Measurements from ENCODE around the gene ZNF827. TPM values are rescaled to one million over a fixed set of nuclear protein-coding genes. Genes with fewer than 3 reads are reported as not detected.

Gene ZNF827
- total RNA-seq, 1 experiment from 2014 or later: 19.1 TPM

DNA sequence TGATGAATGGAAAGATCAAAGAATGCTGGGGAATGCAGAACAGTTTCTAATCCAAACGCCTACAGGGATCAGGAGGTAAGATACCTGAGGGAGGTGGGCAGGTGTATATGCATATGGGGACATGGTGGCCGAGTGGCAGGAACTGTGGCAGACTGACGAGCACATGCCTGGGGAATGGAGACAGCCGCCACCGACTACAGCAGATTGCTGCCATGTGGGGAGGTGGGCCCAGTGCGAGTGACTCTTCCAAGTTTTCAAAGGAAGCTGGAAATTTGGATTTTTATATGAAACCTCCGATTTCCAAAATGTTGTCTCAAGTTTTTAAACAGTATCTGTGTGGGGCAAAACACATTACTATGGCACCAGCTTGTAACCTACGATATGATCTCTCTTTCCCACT is 9.9 kb downstream of the ZNF827 start:
- no peaks in the 10 kb centered on the region for H4K20me1 ChIP-seq (ENCODE audit: insufficient read depth)

More for the DNA sequence above, 9.9 kb downstream of the ZNF827 start:
- BruUV-seq (replicated peaks): no TSS peak
- Histone ChIP-seq H3K4me2 (ENCODE audit: low read length) (no peak overlapping the region), H3K79me2 (ENCODE audit: insufficient read depth, low read length) (peaks cover 92% of the 10 kb centered on the region), H3K9ac (ENCODE audit: low read length) (no peak overlapping the region), H3K4me3 (replicated peaks in 1 of 2; ENCODE audit: low read depth in 1 of 2, low read length in 2 of 2) (no peak overlapping the region), H2AFZ (ENCODE audit: low read depth, low read length, poor library complexity, severe bottlenecking) (no peak overlapping the region), H3K27ac (ENCODE audit: low read depth, low read length) (no peak overlapping the region), H3K9me2 (ENCODE audit: insufficient read depth) (no peaks in the 10 kb centered on the region), H3K27me3 (ENCODE audit: insufficient read depth, low read length) (no peaks in the 10 kb centered on the region), H3K36me3 (ENCODE audit: control insufficient read depth in 1 of 2, insufficient read depth in 2 of 2, low read length in 2 of 2) (no peaks in the 10 kb centered on the region), H3K4me1 (ENCODE audit: control insufficient read depth in 1 of 2, insufficient read depth in 2 of 2, low read length in 2 of 2) (no peaks in the 10 kb centered on the region), H3K9me3 (ENCODE audit: control insufficient read depth in 1 of 2, insufficient read depth in 1 of 2, low read depth in 1 of 2, low read length in 2 of 2) (no peaks in the 10 kb centered on the region; a peak in 1 of 4 replicates)
- ATAC-seq: no peak
- CTCF ChIA-PET: no interaction called here
- DNase-seq (ENCODE audit: low read depth, low spot score): no peak
- POLR2A ChIA-PET: no interaction called here
- intact Hi-C loops (cut with micrococcal nuclease): no loop called here
- TF ChIP-seq EZH2 (IDR thresholded peaks at IDR 0.05) (no peak), ZFX (IDR thresholded peaks at IDR 0.05) (no peak), ELF1 (IDR thresholded peaks at IDR 0.05; ENCODE audit: borderline replicate concordance, low read depth) (no peak), CEBPB (IDR thresholded peaks at IDR 0.05; ENCODE audit: low read depth) (no peak), FOSL1 (IDR thresholded peaks at IDR 0.05; ENCODE audit: low read depth) (no peak), RAD21 (IDR thresholded peaks at IDR 0.05; ENCODE audit: low read depth) (no peak), SRF (IDR thresholded peaks at IDR 0.05; ENCODE audit: low read depth) (no peak), SIN3A (IDR thresholded peaks at IDR 0.05; ENCODE audit: low read depth) (no peak), POLR2A (IDR thresholded peaks at IDR 0.05; ENCODE audit: borderline replicate concordance, extremely low read depth, insufficient read depth, insufficient read length) (no peak), POLR2AphosphoS5 (IDR thresholded peaks at IDR 0.05; ENCODE audit: low read depth, low read length) (no peak)
- TF ChIP-seq, protein P1, sequence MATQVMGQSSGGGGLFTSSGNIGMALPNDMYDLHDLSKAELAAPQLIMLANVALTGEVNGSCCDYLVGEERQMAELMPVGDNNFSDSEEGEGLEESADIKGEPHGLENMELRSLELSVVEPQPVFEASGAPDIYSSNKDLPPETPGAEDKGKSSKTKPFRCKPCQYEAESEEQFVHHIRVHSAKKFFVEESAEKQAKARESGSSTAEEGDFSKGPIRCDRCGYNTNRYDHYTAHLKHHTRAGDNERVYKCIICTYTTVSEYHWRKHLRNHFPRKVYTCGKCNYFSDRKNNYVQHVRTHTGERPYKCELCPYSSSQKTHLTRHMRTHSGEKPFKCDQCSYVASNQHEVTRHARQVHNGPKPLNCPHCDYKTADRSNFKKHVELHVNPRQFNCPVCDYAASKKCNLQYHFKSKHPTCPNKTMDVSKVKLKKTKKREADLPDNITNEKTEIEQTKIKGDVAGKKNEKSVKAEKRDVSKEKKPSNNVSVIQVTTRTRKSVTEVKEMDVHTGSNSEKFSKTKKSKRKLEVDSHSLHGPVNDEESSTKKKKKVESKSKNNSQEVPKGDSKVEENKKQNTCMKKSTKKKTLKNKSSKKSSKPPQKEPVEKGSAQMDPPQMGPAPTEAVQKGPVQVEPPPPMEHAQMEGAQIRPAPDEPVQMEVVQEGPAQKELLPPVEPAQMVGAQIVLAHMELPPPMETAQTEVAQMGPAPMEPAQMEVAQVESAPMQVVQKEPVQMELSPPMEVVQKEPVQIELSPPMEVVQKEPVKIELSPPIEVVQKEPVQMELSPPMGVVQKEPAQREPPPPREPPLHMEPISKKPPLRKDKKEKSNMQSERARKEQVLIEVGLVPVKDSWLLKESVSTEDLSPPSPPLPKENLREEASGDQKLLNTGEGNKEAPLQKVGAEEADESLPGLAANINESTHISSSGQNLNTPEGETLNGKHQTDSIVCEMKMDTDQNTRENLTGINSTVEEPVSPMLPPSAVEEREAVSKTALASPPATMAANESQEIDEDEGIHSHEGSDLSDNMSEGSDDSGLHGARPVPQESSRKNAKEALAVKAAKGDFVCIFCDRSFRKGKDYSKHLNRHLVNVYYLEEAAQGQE (IDR thresholded peaks at IDR 0.05; ENCODE audit: low read depth): no peak
- TF ChIP-seq, protein P2, sequence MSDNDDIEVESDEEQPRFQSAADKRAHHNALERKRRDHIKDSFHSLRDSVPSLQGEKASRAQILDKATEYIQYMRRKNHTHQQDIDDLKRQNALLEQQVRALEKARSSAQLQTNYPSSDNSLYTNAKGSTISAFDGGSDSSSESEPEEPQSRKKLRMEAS (IDR thresholded peaks at IDR 0.05): no peak
- TF ChIP-seq, protein P3, sequence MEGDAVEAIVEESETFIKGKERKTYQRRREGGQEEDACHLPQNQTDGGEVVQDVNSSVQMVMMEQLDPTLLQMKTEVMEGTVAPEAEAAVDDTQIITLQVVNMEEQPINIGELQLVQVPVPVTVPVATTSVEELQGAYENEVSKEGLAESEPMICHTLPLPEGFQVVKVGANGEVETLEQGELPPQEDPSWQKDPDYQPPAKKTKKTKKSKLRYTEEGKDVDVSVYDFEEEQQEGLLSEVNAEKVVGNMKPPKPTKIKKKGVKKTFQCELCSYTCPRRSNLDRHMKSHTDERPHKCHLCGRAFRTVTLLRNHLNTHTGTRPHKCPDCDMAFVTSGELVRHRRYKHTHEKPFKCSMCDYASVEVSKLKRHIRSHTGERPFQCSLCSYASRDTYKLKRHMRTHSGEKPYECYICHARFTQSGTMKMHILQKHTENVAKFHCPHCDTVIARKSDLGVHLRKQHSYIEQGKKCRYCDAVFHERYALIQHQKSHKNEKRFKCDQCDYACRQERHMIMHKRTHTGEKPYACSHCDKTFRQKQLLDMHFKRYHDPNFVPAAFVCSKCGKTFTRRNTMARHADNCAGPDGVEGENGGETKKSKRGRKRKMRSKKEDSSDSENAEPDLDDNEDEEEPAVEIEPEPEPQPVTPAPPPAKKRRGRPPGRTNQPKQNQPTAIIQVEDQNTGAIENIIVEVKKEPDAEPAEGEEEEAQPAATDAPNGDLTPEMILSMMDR (IDR thresholded peaks at IDR 0.05 in 2 of 3, conservative IDR thresholded peaks at IDR 0.05 in 1 of 3; ENCODE audit: borderline replicate concordance in 1 of 3, insufficient read depth in 1 of 3, low read depth in 2 of 3, low read length in 2 of 3): no peak
- TF ChIP-seq, protein P4, sequence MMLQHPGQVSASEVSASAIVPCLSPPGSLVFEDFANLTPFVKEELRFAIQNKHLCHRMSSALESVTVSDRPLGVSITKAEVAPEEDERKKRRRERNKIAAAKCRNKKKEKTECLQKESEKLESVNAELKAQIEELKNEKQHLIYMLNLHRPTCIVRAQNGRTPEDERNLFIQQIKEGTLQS (IDR thresholded peaks at IDR 0.05): no peak
- RAD21 ChIA-PET (ENCODE audit: low non-redundant PET in 1 of 2, low total read pairs in 2 of 2, uncharacterized antibody in 2 of 2, unreplicated experiment in 2 of 2): no interaction called here

All from HCT116 (cell line).